Ascending aorta (tissue), 2 donors: ENCODE results near the gene ZNF275. TPM values are rescaled to one million over a fixed set of nuclear protein-coding genes. Genes with fewer than 3 reads are reported as not detected.

Experiments
- DNase-seq, 2 donors: peaks; one replicate each; pipeline ENCODE4 v3.0.0-alpha.2; 2019; ENCODE audit warnings: low spot score in 2 of 2
- H3K27ac ChIP-seq, 2 donors: fragments of 200-600 bp; sonication (generic); one replicate each; pipeline ENCODE4 v1.5.1; 2016 to 2017; ENCODE audit warnings: mild to moderate bottlenecking in 1 of 2
- H3K27me3 ChIP-seq: fragments of 200-600 bp; sonication (generic); one replicate; pipeline ENCODE4 v1.5.1; 2017
- H3K36me3 ChIP-seq, 2 donors: fragments of 200-600 bp; sonication (generic); one replicate each; pipeline ENCODE4 v1.5.1; 2016
- H3K4me1 ChIP-seq, 2 donors: fragments of 200-600 bp; sonication (generic); one replicate each; pipeline ENCODE4 v1.5.1; 2016 to 2017; ENCODE audit warnings: mild to moderate bottlenecking in 1 of 2
- H3K4me3 ChIP-seq, 2 donors: fragments of 200-600 bp; sonication (generic); one replicate each; pipeline ENCODE4 v1.5.1; 2016 to 2017; ENCODE audit warnings: mild to moderate bottlenecking in 1 of 2
- H3K9me3 ChIP-seq, 2 donors: fragments of 200-600 bp; sonication (generic); one replicate each; pipeline ENCODE4 v1.5.1; 2016
- CTCF ChIP-seq, 3 experiments: fragments of 200-600 bp in 2 of 3; fragments of 450-650 bp in 1 of 3; sonication (generic) in 2 of 3; IDR thresholded peaks; one replicate each; pipeline ENCODE4 v1.5.1; 2016 to 2019; ENCODE audit warnings: antibody characterized with exemption in 3 of 3, mild to moderate bottlenecking in 1 of 3, moderate library complexity in 1 of 3
- intact Hi-C: fragments of 100-400 bp; cut with DNase I; formaldehyde crosslinking; loops from one replicate; pipeline ENCODE4 v1.15.1; 2023
- total RNA-seq: library from RNA; depleted of rRNA; stranded (reverse); fragments of >200 nt; gene quantifications from one replicate; pipeline ENCODE4 v1.1.0, GENCODE V29; 2016

The ZNF275 gene
- total RNA-seq, 1 donor from 2014 or later, result 2.2 TPM

GRCh38 chrX:153366878-153367538, 33.1 kb downstream of the ZNF275 start:
- H3K36me3 ChIP-seq, result no peaks in the 10 kb centered on the region
- H3K4me1 ChIP-seq, result no peaks in the 10 kb centered on the region
- H3K9me3 ChIP-seq, result no peaks in the 10 kb centered on the region
- H3K27me3 ChIP-seq, result no peaks in the 10 kb centered on the region
- no peak overlapping the region for H3K27ac ChIP-seq
- intact Hi-C loops, result no loop called here
- TF ChIP-seq CTCF (IDR thresholded peaks at IDR 0.05), result no peak
- H3K4me3 ChIP-seq, result no peak overlapping the region
- DNase-seq, result no peak

GRCh38 chrX:153370293-153371055, 36.5 kb downstream of the ZNF275 start:
- Histone ChIP-seq H3K9me3 (no peaks in the 10 kb centered on the region), H3K36me3 (no peaks in the 10 kb centered on the region), H3K4me3 (no peak overlapping the region), H3K4me1 (no peaks in the 10 kb centered on the region), H3K27ac (no peak overlapping the region), H3K27me3 (no peaks in the 10 kb centered on the region)
- no peak for TF ChIP-seq CTCF (IDR thresholded peaks at IDR 0.05)
- intact Hi-C loops, result no loop called here
- DNase-seq, result no peak

- Histone ChIP-seq H3K4me1 (no peaks in the 10 kb centered on the region), H3K9me3 (peaks cover 0 to 4% of the 10 kb centered on the region in 2 donors), H3K4me3 (no peak overlapping the region), H3K36me3 (no peaks in the 10 kb centered on the region), H3K27me3 (no peaks in the 10 kb centered on the region), H3K27ac (no peak overlapping the region)
- no peak for TF ChIP-seq CTCF (IDR thresholded peaks at IDR 0.05)
- intact Hi-C loops, result no loop called here
- DNase-seq, result no peak
These were observed 37.3 kb downstream of the ZNF275 start for GRCh38 chrX:153371256-153371655.

- no peak for TF ChIP-seq CTCF (IDR thresholded peaks at IDR 0.05)
- Histone ChIP-seq H3K27me3 (no peaks in the 10 kb centered on the region), H3K4me1 (no peaks in the 10 kb centered on the region), H3K9me3 (peaks cover 0 to 9% of the 10 kb centered on the region in 2 donors), H3K36me3 (no peaks in the 10 kb centered on the region), H3K4me3 (no peak overlapping the region), H3K27ac (no peak overlapping the region)
- intact Hi-C loops, result no loop called here
- no peak for DNase-seq
These were observed 39.0 kb downstream of the ZNF275 start for GRCh38 chrX:153372949-153373348.

- TF ChIP-seq CTCF (IDR thresholded peaks at IDR 0.05), result no peak
- Histone ChIP-seq H3K27ac (no peak overlapping the region), H3K27me3 (no peaks in the 10 kb centered on the region), H3K9me3 (peaks cover 0 to 9% of the 10 kb centered on the region in 2 donors), H3K4me1 (no peaks in the 10 kb centered on the region), H3K4me3 (no peak overlapping the region), H3K36me3 (no peaks in the 10 kb centered on the region)
- intact Hi-C loops, result no loop called here
- DNase-seq, result no peak
These were observed 40.5 kb downstream of the ZNF275 start for GRCh38 chrX:153374426-153374825.
